Skeletal muscle satellite cell (primary cell): ENCODE data around the gene SCD5. TPM values are rescaled to one million over a fixed set of nuclear protein-coding genes. Genes with fewer than 3 reads are reported as not detected.

Source experiments
- H3K27me3 ChIP-seq: 2 replicates; pipeline ENCODE4 v1.7.0; 2013; ENCODE audit warnings: low read length; ENCODE audit not compliant: control insufficient read depth, insufficient read depth
- H3K36me3 ChIP-seq: 2 replicates; pipeline ENCODE4 v1.7.0; 2013; ENCODE audit warnings: mild to moderate bottlenecking, control low read depth, low read length; ENCODE audit not compliant: insufficient read depth
- H3K4me1 ChIP-seq: 2 replicates; pipeline ENCODE4 v1.7.0; 2013; ENCODE audit warnings: low read length; ENCODE audit not compliant: control insufficient read depth, insufficient read depth
- H3K4me2 ChIP-seq: 2 replicates; pipeline ENCODE4 v1.7.0; 2013; ENCODE audit warnings: mild to moderate bottlenecking, low read length
- H3K4me3 ChIP-seq: 2 replicates; pipeline ENCODE4 v1.7.0; 2013; ENCODE audit warnings: low read length
- H3K9ac ChIP-seq: 2 replicates; pipeline ENCODE4 v1.7.0; 2013; ENCODE audit warnings: mild to moderate bottlenecking, low read depth, low read length, moderate library complexity
- H3K9me3 ChIP-seq: replicated peaks from 2 replicates; pipeline ENCODE4 v1.7.0; 2013; ENCODE audit warnings: mild to moderate bottlenecking, control low read depth, low read length
- small RNA-seq: library from RNA; depleted of rRNA; stranded (forward); fragments of <200 nt; gene quantifications from one replicate; pipeline ENCODE3, GENCODE V24; 2012

SCD5 gene

DNA sequence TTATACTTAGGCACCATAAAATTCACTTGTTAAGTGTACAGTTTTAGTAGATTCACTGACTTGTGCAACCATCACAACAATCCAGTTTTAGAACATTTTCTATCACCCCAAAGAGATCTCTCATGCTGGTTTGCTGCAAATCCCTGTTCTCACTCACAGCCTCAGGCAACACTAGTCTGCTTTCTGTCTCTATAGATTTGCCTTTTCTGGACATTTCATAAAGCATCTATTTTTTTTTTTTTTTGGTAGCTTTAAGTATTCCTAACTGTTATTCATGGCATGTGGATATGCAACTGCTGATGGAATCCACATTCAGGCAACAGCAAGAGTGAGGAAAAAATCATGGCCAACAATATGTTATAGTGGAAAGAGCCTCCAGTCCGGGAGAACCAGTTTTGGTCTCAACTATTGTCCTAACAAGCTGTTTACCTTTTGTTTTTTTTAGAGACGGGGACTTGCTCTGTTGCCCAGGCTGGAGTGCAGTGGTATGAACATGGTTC lies 209.8 kb downstream of the SCD5 start:
- H3K4me2 ChIP-seq, result no peak overlapping the region
- no peak overlapping the region for H3K4me3 ChIP-seq
- peaks cover 38% of the 10 kb centered on the region for H3K27me3 ChIP-seq
- no peaks in the 10 kb centered on the region for H3K9me3 ChIP-seq
- no peaks in the 10 kb centered on the region for H3K4me1 ChIP-seq
- H3K36me3 ChIP-seq, result no peaks in the 10 kb centered on the region
- H3K9ac ChIP-seq, result no peak overlapping the region

- Histone ChIP-seq H3K9ac (no peak overlapping the region), H3K4me2 (no peak overlapping the region), H3K4me1 (no peaks in the 10 kb centered on the region), H3K4me3 (no peak overlapping the region), H3K27me3 (peaks cover 30% of the 10 kb centered on the region), H3K9me3 (no peaks in the 10 kb centered on the region), H3K36me3 (no peaks in the 10 kb centered on the region)
These were observed 210.6 kb downstream of the SCD5 start for GRCh38 chr4:82587826-82588540.

GRCh38 chr4:82585690-82586435 lies 212.7 kb downstream of the SCD5 start:
- H3K9ac ChIP-seq, result no peak overlapping the region
- no peak overlapping the region for H3K4me3 ChIP-seq
- no peaks in the 10 kb centered on the region for H3K4me1 ChIP-seq
- H3K4me2 ChIP-seq, result no peak overlapping the region
- no peaks in the 10 kb centered on the region for H3K36me3 ChIP-seq
- H3K9me3 ChIP-seq, result no peaks in the 10 kb centered on the region
- H3K27me3 ChIP-seq, result peaks cover 9% of the 10 kb centered on the region

DNA sequence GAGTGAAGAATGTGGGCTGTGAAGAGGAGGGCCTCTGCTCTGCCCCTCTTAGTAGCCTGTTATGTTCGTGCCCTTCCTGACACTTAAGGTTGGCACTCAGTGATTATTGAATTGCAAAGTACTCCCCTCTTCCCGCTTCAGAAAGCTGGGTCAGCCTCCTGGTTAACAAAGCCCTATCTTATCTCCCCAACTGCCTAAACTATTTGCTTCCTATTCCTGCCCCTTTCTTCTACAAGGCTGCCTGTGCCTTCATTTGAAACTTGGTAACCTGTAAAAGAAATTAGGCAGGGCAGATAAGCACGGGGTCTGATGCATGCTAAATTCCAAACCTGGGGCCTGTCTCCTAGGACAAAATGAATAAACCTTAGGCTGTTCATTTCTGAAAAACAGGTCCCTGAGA lies 213.7 kb downstream of the SCD5 start:
- Histone ChIP-seq H3K4me3 (no peak overlapping the region), H3K9ac (no peak overlapping the region), H3K4me1 (no peaks in the 10 kb centered on the region), H3K27me3 (peaks cover 8% of the 10 kb centered on the region), H3K4me2 (no peak overlapping the region), H3K36me3 (no peaks in the 10 kb centered on the region), H3K9me3 (no peaks in the 10 kb centered on the region)

DNA sequence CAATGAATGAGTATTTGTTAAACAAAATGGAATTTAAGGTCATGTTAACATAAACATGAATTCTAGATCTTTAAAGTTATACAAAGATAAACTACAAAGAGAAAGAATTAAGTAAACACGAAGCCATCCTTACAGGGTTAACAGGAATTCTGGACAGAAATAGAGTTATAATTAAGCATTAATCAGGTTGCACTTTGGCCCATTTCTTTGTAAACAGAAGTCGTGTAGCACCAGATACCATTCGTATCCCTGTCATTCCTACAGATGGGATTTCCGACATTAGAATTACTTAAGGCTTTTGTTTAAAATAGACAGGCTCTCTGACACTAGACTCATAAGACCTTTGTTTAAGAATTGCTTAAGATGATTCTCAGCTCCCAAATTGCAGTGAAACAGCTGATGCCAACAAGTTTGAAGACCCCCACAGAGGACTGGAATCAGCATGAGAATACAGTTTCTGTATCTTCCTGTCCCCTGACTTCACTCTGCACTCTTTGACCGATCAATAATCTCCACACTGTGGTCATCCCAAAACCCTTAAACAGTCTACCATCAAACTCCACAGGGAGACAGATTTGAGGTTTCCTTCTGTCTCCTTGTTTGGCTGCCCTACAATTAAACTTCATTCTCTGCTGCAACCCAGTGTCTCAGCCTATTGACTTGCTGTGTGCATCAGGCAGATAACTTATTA lies 214.6 kb downstream of the SCD5 start:
- Histone ChIP-seq H3K4me1 (no peaks in the 10 kb centered on the region), H3K36me3 (no peaks in the 10 kb centered on the region), H3K9me3 (no peaks in the 10 kb centered on the region), H3K4me3 (no peak overlapping the region), H3K27me3 (peaks cover 8% of the 10 kb centered on the region), H3K9ac (no peak overlapping the region), H3K4me2 (no peak overlapping the region)

- Histone ChIP-seq H3K36me3 (no peaks in the 10 kb centered on the region), H3K4me3 (no peak overlapping the region), H3K4me1 (no peaks in the 10 kb centered on the region), H3K4me2 (no peak overlapping the region), H3K27me3 (peaks cover 4% of the 10 kb centered on the region), H3K9me3 (no peaks in the 10 kb centered on the region), H3K9ac (no peak overlapping the region)
These were observed 218.7 kb downstream of the SCD5 start for GRCh38 chr4:82579932-82580331.

Small RNAs within 50 kb of the gene (small RNA-seq; reads per million reads assigned to genes)
- gene MIR575, result not detected
